ENCODE results near the gene SUPV3L1. TPM values are rescaled to one million over a fixed set of nuclear protein-coding genes. Genes with fewer than 3 reads are reported as not detected.

Gene SUPV3L1
- total and polyA plus RNA-seq, 7 donors, result 33.9 to 56.4 (median 50.6) TPM

- H3K9me3 ChIP-seq, result no peaks in the 10 kb centered on the region
- H3K36me3 ChIP-seq (ENCODE audit: insufficient read depth in 1 of 2, low read depth in 1 of 2), result no peaks in the 10 kb centered on the region
- no peak overlapping the region for H3K27ac ChIP-seq
- H3K27me3 ChIP-seq (ENCODE audit: insufficient read depth in 3 of 3, low read length in 2 of 3), result no peaks in the 10 kb centered on the region
- intact Hi-C loops (cut with DNase I), result no loop called here
- H3K4me3 ChIP-seq, result no peak overlapping the region
- H3K4me1 ChIP-seq, result peaks cover 16% of the 10 kb centered on the region
- ATAC-seq, result peak in 1 of 4 donors; percentile 61
- TF ChIP-seq CTCF (IDR thresholded peaks at IDR 0.05), result no peak
- no peak for DNase-seq
- WGBS, 3 donors, result 58 to 73% (median 58%) methylated on average over 3 of the region's 3 CpGs
Measured at GRCh38 chr10:69142983-69143382, 37.1 kb upstream of the SUPV3L1 start.

- no peaks in the 10 kb centered on the region for H3K9me3 ChIP-seq
- H3K36me3 ChIP-seq (ENCODE audit: insufficient read depth in 1 of 2, low read depth in 1 of 2), result peaks cover 0 to 2% of the 10 kb centered on the region in 2 donors
- no peak for DNase-seq
- intact Hi-C loops (cut with DNase I), result no loop called here
- no peak for ATAC-seq
- no peak overlapping the region for H3K27ac ChIP-seq
- H3K4me3 ChIP-seq, result no peak overlapping the region
- 90 to 100% (median 93%) methylated on average over 1 of the region's 1 CpG for WGBS, 3 donors
- H3K27me3 ChIP-seq (ENCODE audit: insufficient read depth in 3 of 3, low read length in 2 of 3), result no peaks in the 10 kb centered on the region
- peaks cover 16% of the 10 kb centered on the region for H3K4me1 ChIP-seq
- no peak for TF ChIP-seq CTCF (IDR thresholded peaks at IDR 0.05)
Measured at GRCh38 chr10:69145329-69145728, 34.7 kb upstream of the SUPV3L1 start.

DNA sequence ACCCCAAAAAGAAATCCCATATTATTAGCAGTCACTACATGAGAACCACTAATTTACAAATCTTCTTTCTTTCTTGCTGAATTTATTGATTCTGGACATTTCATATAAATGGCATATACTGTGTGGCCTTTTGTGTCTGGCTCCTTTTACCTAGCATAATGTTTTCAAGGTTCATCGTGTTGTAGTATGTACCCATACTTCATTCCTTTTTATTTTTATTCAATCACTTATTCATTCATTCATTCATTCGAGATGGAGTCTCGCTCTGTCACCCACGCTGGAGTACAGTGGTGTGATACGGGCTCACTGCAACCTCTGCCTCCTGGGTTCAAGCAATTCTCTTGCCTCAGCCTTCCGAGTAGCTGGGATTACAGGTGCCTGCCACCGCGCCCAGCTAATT lies 34.2 kb upstream of the SUPV3L1 start:
- no peak for ATAC-seq
- 96 to 98% (median 98%) methylated on average over 8 of the region's 8 CpGs for WGBS, 3 donors

GRCh38 chr10:69146759-69147158 lies 33.3 kb upstream of the SUPV3L1 start:
- H3K36me3 ChIP-seq (ENCODE audit: insufficient read depth in 1 of 2, low read depth in 1 of 2), result peaks cover 0 to 2% of the 10 kb centered on the region in 2 donors
- intact Hi-C loops (cut with DNase I), result no loop called here
- ATAC-seq (no peak), DNase-seq (no peak)
- no peak overlapping the region for H3K27ac ChIP-seq
- no peaks in the 10 kb centered on the region for H3K9me3 ChIP-seq
- H3K4me3 ChIP-seq, result no peak overlapping the region
- peaks cover 16% of the 10 kb centered on the region for H3K4me1 ChIP-seq
- WGBS, 3 donors, result 59 to 65% (median 61%) methylated on average over 2 of the region's 2 CpGs
- no peaks in the 10 kb centered on the region for H3K27me3 ChIP-seq (ENCODE audit: insufficient read depth in 3 of 3, low read length in 2 of 3)
- TF ChIP-seq CTCF (IDR thresholded peaks at IDR 0.05), result no peak

More for the DNA sequence above, 34.2 kb upstream of the SUPV3L1 start:
- Histone ChIP-seq H3K4me3 (no peak overlapping the region), H3K27me3 (ENCODE audit: insufficient read depth in 3 of 3, low read length in 2 of 3) (no peaks in the 10 kb centered on the region), H3K9me3 (no peaks in the 10 kb centered on the region), H3K27ac (no peak overlapping the region), H3K36me3 (ENCODE audit: insufficient read depth in 1 of 2, low read depth in 1 of 2) (peaks cover 0 to 2% of the 10 kb centered on the region in 2 donors), H3K4me1 (peaks cover 16% of the 10 kb centered on the region)
- TF ChIP-seq CTCF (IDR thresholded peaks at IDR 0.05), result no peak
- intact Hi-C loops (cut with DNase I), result no loop called here
- DNase-seq, result no peak

GRCh38 chr10:69151984-69152383 lies 28.1 kb upstream of the SUPV3L1 start:
- Histone ChIP-seq H3K36me3 (ENCODE audit: insufficient read depth in 1 of 2, low read depth in 1 of 2) (peaks cover 2 to 13% of the 10 kb centered on the region in 2 donors), H3K27ac (no peak overlapping the region), H3K27me3 (ENCODE audit: insufficient read depth in 3 of 3, low read length in 2 of 3) (no peaks in the 10 kb centered on the region), H3K9me3 (no peaks in the 10 kb centered on the region), H3K4me1 (peaks cover 7% of the 10 kb centered on the region), H3K4me3 (no peak overlapping the region)
- WGBS, 3 donors, result 92 to 98% (median 98%) methylated on average over 3 of the region's 3 CpGs
- intact Hi-C loops (cut with DNase I), result no loop called here
- no peak for TF ChIP-seq CTCF (IDR thresholded peaks at IDR 0.05)
- no peak for DNase-seq
- no peak for ATAC-seq
